HG03045 (cell line): Measurements from ENCODE around the gene RUBCN.
"Not testable (repeated sequence)": the region's sequence is repeated elsewhere in the genome, so short reads cannot be mapped to it uniquely, and the experiment has no call there.

Experiments
- ATAC-seq: cut with Tn5 transposase; IDR thresholded peaks from one replicate; pipeline ENCODE4 v1.9.1; 2021; ENCODE audit warnings: mild to moderate bottlenecking, moderate library complexity; ENCODE audit not compliant: unreplicated experiment

Gene RUBCN

DNA sequence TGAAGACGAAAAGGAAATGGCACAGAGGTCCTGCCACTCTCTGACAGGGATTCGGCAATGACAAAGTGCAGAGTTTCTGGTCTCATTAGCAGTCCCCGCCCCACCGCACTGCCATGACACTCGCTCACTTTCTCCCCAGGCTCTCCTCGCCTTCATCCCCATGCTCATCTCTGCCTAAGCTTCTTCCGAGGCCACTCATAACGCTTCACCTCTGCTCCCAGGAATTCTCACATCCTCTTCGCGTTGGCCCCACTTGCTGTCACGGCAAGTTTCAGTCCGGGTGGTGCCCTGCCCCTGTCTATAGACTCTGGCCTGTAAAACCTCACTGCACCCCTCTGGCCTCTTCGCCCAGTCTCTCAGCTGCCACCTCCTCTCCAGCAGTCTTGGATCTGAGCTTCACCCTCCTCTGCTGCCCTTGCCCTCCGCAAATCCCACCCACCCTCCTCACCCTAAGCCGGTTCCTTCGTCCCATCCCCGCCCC lies 654 bp downstream of the RUBCN start:
- peak; percentile 26 for ATAC-seq

- peak; percentile 40 for ATAC-seq
Observed at GRCh38 chr3:197734667-197735318, 1.9 kb downstream of the RUBCN start.

DNA sequence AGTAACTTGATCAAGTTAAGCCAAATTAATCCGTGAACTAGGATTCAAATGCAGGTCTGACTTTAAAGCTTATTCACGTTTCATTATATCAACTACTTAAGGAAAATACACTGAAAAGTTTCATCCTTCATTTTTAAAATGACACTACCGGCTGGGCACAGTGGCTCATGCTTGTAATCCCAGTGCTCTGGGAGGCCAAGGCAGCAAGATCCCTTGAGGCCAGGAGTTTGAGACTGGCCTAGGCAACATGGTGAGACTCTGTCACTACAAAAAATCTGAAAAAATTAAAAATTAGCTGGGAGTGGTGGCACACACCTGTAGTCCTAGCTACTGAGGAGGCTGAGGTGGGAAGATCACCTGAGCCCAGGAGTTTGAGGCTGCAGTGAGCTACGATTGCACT lies 3.7 kb downstream of the RUBCN start:
- no peak for ATAC-seq

DNA sequence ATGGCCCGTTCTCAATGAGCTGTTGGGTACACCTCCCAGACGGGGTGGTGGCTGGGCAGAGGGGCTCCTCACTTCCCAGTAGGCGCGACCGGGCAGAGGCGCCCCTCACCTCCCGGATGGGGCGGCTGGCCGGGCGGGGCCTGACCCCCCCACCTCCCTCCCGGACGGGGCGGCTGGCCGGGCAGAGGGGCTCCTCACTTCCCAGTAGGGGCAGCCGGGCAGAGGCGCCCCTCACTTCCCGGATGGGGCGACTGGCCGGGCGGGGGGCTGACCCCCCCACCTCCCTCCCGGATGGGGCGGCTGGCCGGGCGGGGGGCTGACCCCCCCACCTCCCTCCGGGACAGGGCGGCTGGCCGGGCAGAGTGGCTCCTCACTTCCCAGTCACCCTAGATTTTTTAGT lies 5.2 kb downstream of the RUBCN start:
- not testable (repeated sequence) for ATAC-seq

DNA sequence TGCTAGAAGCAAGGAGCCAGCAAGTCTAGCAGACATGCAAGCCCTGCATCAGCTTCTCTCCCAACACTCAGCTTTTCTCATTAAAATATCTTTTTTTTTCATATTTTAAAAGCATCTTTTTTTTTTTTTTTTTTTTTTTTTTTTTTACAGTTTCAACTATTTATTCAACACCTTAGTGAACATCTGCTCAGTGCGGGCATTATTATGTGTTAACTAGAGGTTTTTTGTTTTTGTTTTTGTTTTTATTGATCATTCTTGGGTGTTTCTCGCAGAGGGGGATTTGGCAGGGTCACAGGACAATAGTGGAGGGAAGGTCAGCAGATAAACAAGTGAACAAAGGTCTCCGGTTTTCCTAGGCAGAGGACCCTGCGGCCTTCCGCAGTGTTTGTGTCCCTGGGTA lies 5.9 kb downstream of the RUBCN start:
- ATAC-seq = not testable (repeated sequence)

DNA sequence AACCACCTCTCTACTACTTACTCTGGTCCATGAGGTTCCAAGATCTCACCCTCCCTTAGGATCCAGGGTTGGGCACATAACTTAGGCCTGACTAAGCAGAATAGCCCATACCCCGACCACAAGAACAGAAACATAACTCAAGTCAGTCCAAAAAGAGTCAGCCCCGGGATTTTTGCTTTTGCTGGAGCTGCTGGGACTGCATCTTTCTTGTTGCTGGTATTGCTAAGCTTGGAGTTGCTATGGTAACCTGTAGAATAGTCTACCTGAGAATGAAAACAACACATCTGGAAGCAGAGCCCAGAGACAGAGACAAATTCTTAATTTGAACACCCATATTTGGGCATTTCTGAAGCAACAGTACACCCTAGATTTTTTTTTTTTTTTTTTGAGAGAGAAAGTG lies 6.5 kb downstream of the RUBCN start:
- ATAC-seq = no peak

- no peak for ATAC-seq
Observed at GRCh38 chr3:197728487-197728886, 8.2 kb downstream of the RUBCN start.

DNA sequence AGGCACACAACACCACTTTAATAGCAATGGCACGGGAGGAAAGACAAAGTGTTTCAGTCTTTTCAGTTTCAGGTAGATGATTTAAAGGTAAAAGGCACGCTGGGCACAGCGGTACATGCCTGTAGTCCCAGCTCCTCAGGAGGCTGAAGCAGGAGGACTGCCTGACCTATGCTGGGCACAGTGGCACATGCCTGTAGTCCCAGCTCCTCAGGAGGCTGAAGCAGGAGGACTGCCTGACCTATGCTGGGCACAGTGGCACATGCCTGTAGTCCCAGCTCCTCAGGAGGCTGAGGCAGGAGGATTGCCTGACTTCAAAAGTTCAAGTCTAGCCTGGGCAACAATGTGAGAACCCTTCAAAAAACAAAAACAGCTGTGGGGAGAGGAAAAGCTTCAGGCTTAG lies 8.8 kb downstream of the RUBCN start:
- ATAC-seq = not testable (repeated sequence)

DNA sequence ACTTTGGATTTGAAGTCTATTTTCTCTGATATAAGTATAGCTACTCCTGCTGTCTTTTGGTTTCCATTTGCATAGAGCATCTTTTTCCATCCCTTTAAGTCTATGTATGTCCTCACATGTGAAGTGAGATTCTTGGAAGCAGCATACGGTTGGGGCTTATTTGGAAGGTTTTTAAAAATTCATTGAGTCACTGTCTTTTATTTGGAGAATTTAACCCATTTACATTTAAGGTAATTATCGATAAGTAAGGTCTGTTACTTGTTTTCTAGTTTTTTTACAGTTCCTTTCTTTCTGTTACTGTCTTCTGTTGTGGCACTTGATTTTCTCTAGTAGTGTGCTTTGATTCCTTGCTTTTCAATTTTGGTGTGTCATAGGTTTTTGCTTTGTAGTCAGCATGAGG lies 14.0 kb downstream of the RUBCN start:
- ATAC-seq = no peak

DNA sequence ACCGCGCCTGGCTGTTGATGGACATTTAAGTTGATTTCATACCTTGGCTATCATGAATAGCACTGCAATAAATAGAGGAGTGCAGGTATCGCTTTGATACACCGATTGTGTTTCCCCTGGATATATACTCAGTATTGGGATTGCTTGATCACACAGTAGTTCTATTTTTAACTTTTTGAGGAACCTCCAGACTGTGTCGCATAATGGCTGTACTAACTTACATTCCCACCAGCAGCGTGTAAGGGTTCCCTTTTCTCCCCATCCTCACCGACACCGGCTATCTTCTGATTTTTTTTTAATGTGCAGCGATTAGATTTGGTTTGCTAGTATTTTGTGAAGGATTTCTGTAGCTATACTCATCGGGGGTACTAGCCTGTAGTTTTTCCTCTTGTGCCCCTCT lies 16.0 kb downstream of the RUBCN start:
- no peak for ATAC-seq

DNA sequence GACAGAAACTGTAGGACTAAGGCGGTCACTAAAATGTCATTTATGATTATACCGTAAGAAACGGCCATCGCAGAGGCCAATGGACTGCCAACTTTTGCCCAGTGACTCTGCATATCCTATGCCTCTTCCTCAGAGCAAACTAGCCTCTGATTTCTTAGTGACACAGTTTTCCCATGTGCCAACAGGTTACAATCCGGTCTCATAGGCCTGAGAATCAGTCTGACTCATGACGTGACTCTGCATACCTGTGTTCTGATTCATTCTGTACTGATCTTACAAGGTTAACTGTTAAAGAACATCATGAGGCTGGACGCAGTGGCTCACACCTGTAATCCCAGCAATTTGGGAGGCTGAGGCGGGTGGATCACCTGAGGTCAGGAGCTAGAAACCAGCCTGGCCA lies 17.8 kb downstream of the RUBCN start:
- ATAC-seq = no peak

GRCh38 chr3:197714251-197714650 lies 22.5 kb downstream of the RUBCN start:
- ATAC-seq = no peak

- no peak for ATAC-seq
Observed at GRCh38 chr3:197713477-197713822, 23.3 kb downstream of the RUBCN start.

- peak; percentile 91 for ATAC-seq
Observed at GRCh38 chr3:197711973-197712707, 24.6 kb downstream of the RUBCN start.

DNA sequence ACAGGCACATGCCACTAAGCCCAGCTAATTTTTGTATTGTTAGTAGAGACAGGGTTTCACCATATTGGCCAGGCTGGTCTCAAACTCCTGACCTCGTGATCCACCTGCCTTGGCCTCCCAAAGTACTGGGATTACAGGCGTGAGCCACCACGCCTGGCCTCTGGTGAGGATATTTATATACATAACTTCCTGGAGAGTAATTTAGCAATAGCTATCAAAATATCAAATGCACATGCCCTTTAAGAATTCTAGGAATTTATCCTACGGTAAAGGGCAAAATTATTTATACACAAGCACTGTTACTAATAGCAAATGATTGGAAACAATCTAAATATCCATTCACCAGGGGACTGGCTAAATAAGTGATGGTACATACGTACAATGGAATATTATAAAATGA lies 25.7 kb downstream of the RUBCN start:
- not testable (repeated sequence) for ATAC-seq

DNA sequence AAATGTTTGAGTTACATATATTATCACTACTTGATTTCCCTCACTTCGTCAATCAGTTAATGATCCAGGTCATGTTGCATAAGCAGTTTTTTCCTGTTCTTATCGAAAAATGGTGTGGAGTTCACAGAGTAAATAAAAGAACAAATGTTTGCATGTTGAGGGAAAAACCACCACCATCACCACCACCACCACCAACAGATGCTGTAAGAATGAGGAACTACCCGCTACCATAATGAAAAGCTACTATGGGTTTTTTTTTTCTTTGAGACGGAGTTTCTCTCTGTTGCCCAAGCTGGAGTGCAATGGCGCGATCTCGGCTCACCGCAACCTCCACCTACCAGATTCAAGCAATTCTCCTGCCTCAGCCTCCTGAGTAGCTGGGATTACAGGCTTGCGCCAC lies 27.6 kb downstream of the RUBCN start:
- ATAC-seq = no peak

DNA sequence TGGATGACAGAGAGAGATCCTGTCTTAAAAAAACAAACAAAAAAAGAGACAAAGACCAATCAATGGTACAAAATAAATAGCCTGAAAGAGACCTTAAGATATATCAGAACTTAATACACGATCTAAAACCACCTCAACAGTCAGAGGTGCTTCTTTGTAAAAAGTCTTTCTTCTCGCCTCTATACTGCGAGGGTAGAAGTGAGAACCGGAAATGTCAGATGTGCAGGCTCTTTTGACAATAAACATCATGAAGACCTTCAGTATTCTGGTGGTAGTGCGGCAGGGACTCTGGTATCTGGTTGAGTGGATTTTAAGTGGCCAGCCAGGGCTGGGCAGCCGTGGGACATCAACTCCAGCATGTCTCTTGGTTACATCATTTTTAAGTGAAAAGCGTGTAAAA lies 30.0 kb downstream of the RUBCN start:
- ATAC-seq = no peak

DNA sequence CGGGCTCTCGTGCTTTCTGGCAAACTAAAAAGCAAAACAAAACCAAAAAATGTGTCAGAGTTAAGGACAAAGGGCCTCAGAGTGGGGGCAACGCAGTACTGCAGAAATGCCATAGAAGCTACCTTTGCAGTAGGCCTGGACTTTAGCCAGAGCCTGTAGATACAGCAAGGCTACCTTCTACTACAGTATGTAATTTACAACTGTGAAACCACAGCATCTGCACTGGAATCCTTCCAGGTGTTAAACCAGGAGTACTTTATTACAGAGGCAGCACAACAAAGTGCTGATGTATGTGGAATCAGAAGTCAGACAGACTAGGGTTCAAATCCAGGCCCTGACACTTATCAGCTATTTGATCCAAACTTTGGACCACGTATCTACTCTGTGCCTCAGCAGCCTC lies 34.9 kb downstream of the RUBCN start:
- ATAC-seq = no peak

DNA sequence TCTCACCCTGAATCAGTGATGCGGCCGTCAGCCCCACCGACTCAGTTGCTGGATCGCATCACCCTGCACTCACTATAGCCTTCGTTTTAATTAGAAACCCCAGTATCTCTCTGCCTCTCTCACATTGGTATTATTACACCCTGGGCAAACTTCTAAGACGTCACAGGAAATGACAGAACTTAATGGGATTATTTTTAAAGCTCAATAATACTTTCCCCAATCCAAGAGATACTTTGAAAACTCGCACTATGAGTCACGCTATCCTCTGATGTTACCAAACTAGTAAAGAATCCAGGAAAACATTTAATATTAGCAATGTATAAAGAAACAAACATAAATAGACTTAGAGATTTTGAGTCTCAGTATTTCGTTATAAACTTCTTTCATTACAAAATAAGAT lies 36.6 kb downstream of the RUBCN start:
- no peak for ATAC-seq

DNA sequence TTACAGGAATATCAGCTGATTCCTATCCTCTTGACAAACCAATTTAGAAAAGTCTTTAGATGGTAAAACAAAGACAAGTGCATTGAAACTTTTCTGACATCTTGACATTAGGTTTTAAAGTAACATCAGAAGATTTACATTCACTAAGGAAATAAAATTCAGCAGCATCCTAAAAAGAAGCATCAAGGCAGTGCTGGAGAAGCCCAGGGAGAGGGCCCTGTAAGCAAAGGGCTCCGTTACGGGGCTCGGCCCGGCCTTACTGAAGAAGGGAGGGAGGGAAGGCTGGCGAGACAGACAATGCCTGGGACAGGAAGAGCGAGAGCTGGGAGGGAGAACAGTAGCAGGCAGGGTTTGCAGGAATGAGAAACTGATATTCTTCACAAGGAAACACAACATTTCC lies 39.3 kb downstream of the RUBCN start:
- no peak for ATAC-seq

DNA sequence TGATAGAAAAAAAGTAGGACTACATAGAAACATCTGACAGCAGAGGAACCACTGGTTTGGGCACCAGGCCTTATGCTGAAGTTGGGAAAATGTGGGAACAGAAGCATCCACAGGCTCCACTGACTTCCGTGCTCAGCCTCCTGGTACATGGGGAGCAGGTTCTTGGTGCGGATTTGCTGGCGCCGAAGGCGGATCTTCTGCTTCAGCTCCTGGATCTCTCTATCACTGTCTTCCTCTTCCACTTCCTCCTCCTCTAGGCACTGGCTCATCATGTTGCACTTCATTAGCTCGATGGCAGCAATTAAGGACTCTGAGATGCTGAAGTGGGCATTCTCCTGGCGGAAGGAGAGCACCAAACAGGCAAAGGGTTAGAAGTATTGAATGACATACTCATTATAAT lies 42.5 kb downstream of the RUBCN start:
- no peak for ATAC-seq

- ATAC-seq = no peak
Observed at GRCh38 chr3:197692641-197693040, 44.1 kb downstream of the RUBCN start.

- ATAC-seq = no peak
Observed at GRCh38 chr3:197690754-197691153, 46.0 kb downstream of the RUBCN start.
